HCT116 (cell line): ENCODE data around the gene ERCC4. TPM values are rescaled to one million over a fixed set of nuclear protein-coding genes. Genes with fewer than 3 reads are reported as not detected.

Experiments used
- ATAC-seq: fragments of 200-7000 bp; cut with Tn5 transposase; 2 replicates; pipeline ENCODE4 v1.9.1; 2020; ENCODE audit warnings: mild to moderate bottlenecking, moderate library complexity
- BruUV-seq: library from RNA; stranded (reverse); fragments of 400-500 nt; replicated peaks from 2 replicates; lab custom pipeline; 2021; lab: Mats Ljungman, UMichigan
- CTCF ChIA-PET: fragments of 300-600 bp; sonication (Branson Sonifier 250); formaldehyde crosslinking; loops from one replicate; lab custom pipeline; 2021; ENCODE audit warnings: antibody characterized with exemption; lab: Charles Lee
- POLR2A ChIA-PET: fragments of 300-600, 350-600 bp; sonication (Branson Sonifier 250); formaldehyde crosslinking; loops from one replicate; lab custom pipeline; 2021; ENCODE audit warnings: antibody characterized with exemption; lab: Charles Lee
- RAD21 ChIA-PET, 2 experiments: fragments of 300-600 bp; sonication (Branson Sonifier 250); formaldehyde crosslinking; loops; one replicate each; lab custom pipeline; 2023; ENCODE audit warnings: low total read pairs in 2 of 2; ENCODE audit not compliant: uncharacterized antibody in 2 of 2, unreplicated experiment in 2 of 2, low non-redundant PET in 1 of 2; lab: Charles Lee
- DNase-seq: peaks from one replicate; pipeline ENCODE4 v3.0.0-alpha.2; 2010; ENCODE audit warnings: low read depth, low spot score
- H2AFZ ChIP-seq: fragments of 200-600 bp; shearing (Covaris generic), sonication (generic); 2 replicates; pipeline ENCODE4 v1.6.1; 2017; ENCODE audit warnings: low read depth, mixed run types, mixed read lengths, antibody characterized with exemption, low read length; ENCODE audit not compliant: poor library complexity, severe bottlenecking
- H3K27ac ChIP-seq: 2 replicates; pipeline ENCODE4 v1.5.1; 2012; ENCODE audit warnings: low read depth, low read length
- H3K27me3 ChIP-seq: fragments of 200-600 bp; sonication (generic); 2 replicates; pipeline ENCODE4 v1.6.1; 2016; ENCODE audit warnings: mixed run types, low read length, mixed read lengths; ENCODE audit not compliant: insufficient read depth
- H3K36me3 ChIP-seq, 2 experiments: fragments of 200-500 bp in 1 of 2; fragments of 200-600 bp in 1 of 2; sonication (Bioruptor generic) in 1 of 2; sonication (generic) in 1 of 2; 2 replicates each; pipeline versions ENCODE4 v1.5.1 to v1.6.1; 2014 to 2016; ENCODE audit warnings: low read length in 2 of 2, inconsistent platforms in 1 of 2, mixed read lengths in 1 of 2, mixed run types in 1 of 2; ENCODE audit not compliant: insufficient read depth in 2 of 2, control insufficient read depth in 1 of 2
- H3K4me1 ChIP-seq, 2 experiments: fragments of 200-600 bp in 1 of 2; sonication (generic) in 1 of 2; 2 replicates each; pipeline versions ENCODE4 v1.5.1 to v1.6.1; 2012 to 2017; ENCODE audit warnings: low read length in 2 of 2, inconsistent platforms in 1 of 2, mild to moderate bottlenecking in 1 of 2, mixed read lengths in 1 of 2, mixed run types in 1 of 2, moderate library complexity in 1 of 2; ENCODE audit not compliant: insufficient read depth in 2 of 2, control insufficient read depth in 1 of 2
- H3K4me2 ChIP-seq: fragments of 200-600 bp; sonication (generic); 2 replicates; pipeline ENCODE4 v1.6.1; 2017; ENCODE audit warnings: mixed run types, low read length, mixed read lengths
- H3K4me3 ChIP-seq, 2 experiments: fragments of 200-600 bp in 1 of 2; sonication (generic) in 1 of 2; replicated peaks in 1 of 2; 2 replicates each; pipeline ENCODE4 v1.5.1; 2011 to 2016; ENCODE audit warnings: low read length in 2 of 2, control low read depth in 1 of 2, low read depth in 1 of 2, mild to moderate bottlenecking in 1 of 2, mixed read lengths in 1 of 2, mixed run types in 1 of 2
- H3K79me2 ChIP-seq: fragments of 200-600 bp; sonication (generic); 2 replicates; pipeline ENCODE4 v1.6.1; 2017; ENCODE audit warnings: mild to moderate bottlenecking, mixed run types, low read length, moderate library complexity, mixed read lengths; ENCODE audit not compliant: insufficient read depth
- H3K9ac ChIP-seq: fragments of 200-600 bp; sonication (generic); 2 replicates; pipeline ENCODE4 v1.6.1; 2016; ENCODE audit warnings: low read length, mixed read lengths
- H3K9me2 ChIP-seq: fragments of 200-600 bp; sonication (generic), shearing (Covaris generic); 2 replicates; pipeline ENCODE4 v1.6.1; 2017; ENCODE audit warnings: mixed run types, mild to moderate bottlenecking, moderate library complexity; ENCODE audit not compliant: insufficient read depth
- H3K9me3 ChIP-seq, 2 experiments: fragments of 200-500 bp in 1 of 2; fragments of 200-600 bp in 1 of 2; sonication (Bioruptor generic) in 1 of 2; sonication (generic) in 1 of 2; 2 replicates each; pipeline ENCODE4 v1.6.1; 2014 to 2017; ENCODE audit warnings: low read length in 2 of 2, mixed read lengths in 2 of 2, inconsistent platforms in 1 of 2, low read depth in 1 of 2, mild to moderate bottlenecking in 1 of 2, mixed run types in 1 of 2, moderate library complexity in 1 of 2; ENCODE audit not compliant: control insufficient read depth in 1 of 2, insufficient read depth in 1 of 2
- H4K20me1 ChIP-seq: fragments of 200-600 bp; sonication (generic), shearing (Covaris generic); 2 replicates; pipeline ENCODE4 v1.6.1; 2017; ENCODE audit warnings: mixed run types, mild to moderate bottlenecking, moderate library complexity; ENCODE audit not compliant: insufficient read depth
- CBX3 ChIP-seq: IDR thresholded peaks from 2 replicates; pipeline ENCODE4 v1.6.1; 2012; ENCODE audit warnings: low read depth
- EGR1 ChIP-seq: IDR thresholded peaks from 2 replicates; pipeline ENCODE4 v1.6.1; 2012; ENCODE audit warnings: low read depth
- ELF1 ChIP-seq: IDR thresholded peaks from 2 replicates; pipeline ENCODE4 v1.6.1; 2012; ENCODE audit warnings: low read depth, borderline replicate concordance
- EZH2phosphoT487 ChIP-seq: fragments of 200-600 bp; IDR thresholded peaks from 2 replicates; pipeline ENCODE4 v1.6.1; 2018; ENCODE audit warnings: antibody characterized with exemption, borderline replicate concordance
- FOSL1 ChIP-seq: IDR thresholded peaks from 2 replicates; pipeline ENCODE4 v1.6.1; 2012; ENCODE audit warnings: low read depth
- JUND ChIP-seq: IDR thresholded peaks from 2 replicates; pipeline ENCODE4 v1.6.1; 2012
- RAD21 ChIP-seq: IDR thresholded peaks from 2 replicates; pipeline ENCODE4 v1.6.1; 2012; ENCODE audit warnings: low read depth, mild to moderate bottlenecking
- SIN3A ChIP-seq: IDR thresholded peaks from 2 replicates; pipeline ENCODE4 v1.6.1; 2012; ENCODE audit warnings: low read depth
- TCF7L2 ChIP-seq: IDR thresholded peaks from 2 replicates; pipeline ENCODE4 v1.7.0; 2011; ENCODE audit warnings: borderline replicate concordance, inconsistent platforms; ENCODE audit not compliant: insufficient read depth, insufficient read length; ENCODE audit errors: extremely low read depth
- ZNF274 ChIP-seq: fragments of 200-500 bp; sonication (Bioruptor generic); IDR thresholded peaks from 2 replicates; pipeline ENCODE4 v1.6.1; 2014; ENCODE audit warnings: mild to moderate bottlenecking, low read depth, low read length, inconsistent platforms
- intact Hi-C: fragments of 100-400 bp; cut with micrococcal nuclease; formaldehyde crosslinking; loops from 2 replicates; pipeline ENCODE4 v1.10.0; 2022
- total RNA-seq: library from RNA; stranded (reverse); gene quantifications from one replicate; pipeline ENCODE4 v1.2.1, GENCODE V29; 2021; ENCODE audit not compliant: unreplicated experiment
- TF ChIP-seq, protein P1 (sequence below): IDR thresholded peaks from 2 replicates; pipeline ENCODE4 v1.6.1; 2011; ENCODE audit warnings: mild to moderate bottlenecking, low read length, moderate library complexity; ENCODE audit not compliant: insufficient replicate concordance; ENCODE audit errors: extremely low read depth
- TF ChIP-seq, protein P2 (sequence below), 3 experiments: fragments of 200-600 bp in 1 of 3; sonication (generic) in 1 of 3; IDR thresholded peaks in 2 of 3; conservative IDR thresholded peaks in 1 of 3; 2 replicates each; pipeline ENCODE4 v1.5.1; 2012 to 2017; ENCODE audit warnings: low read depth in 2 of 3, low read length in 2 of 3, antibody characterized with exemption in 1 of 3, borderline replicate concordance in 1 of 3, control low read depth in 1 of 3, mild to moderate bottlenecking in 1 of 3, mixed read lengths in 1 of 3, mixed run types in 1 of 3, moderate library complexity in 1 of 3; ENCODE audit not compliant: insufficient read depth in 1 of 3
- TF ChIP-seq, protein P3 (sequence below): IDR thresholded peaks from 2 replicates; pipeline ENCODE4 v1.6.1; 2012; ENCODE audit warnings: low read depth
- TF ChIP-seq, protein P4 (sequence below): IDR thresholded peaks from 2 replicates; pipeline ENCODE4 v1.6.1; 2012

Gene ERCC4
- total RNA-seq, 1 experiment from 2014 or later = 10.4 TPM

DNA sequence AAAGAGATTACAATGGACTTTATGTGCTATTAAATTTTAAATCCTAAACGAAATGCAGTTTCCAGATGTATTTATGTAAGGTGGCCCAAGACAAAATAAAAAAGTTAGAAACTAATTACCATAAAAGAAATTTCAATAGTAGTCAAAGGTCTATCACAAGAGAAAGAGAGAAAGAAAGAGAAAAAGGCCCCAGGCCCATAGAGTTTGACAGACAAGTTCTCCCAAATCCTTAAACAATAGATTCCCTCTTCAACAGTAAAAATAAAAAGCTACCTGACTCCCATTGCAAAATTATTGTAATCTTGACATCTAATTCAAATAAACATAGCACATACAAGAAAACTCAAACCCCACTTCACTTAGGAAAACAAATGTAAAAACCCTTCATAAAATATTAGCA, 8.6 kb upstream of the ERCC4 start:
- no peak overlapping the region for H3K4me3 ChIP-seq
- intact Hi-C loops = no loop called here
- no TSS peak for BruUV-seq
- H4K20me1 ChIP-seq = no peaks in the 10 kb centered on the region
- H2AFZ ChIP-seq = no peak overlapping the region
- H3K9me2 ChIP-seq = no peaks in the 10 kb centered on the region
- DNase-seq (no peak), ATAC-seq (no peak)
- H3K27me3 ChIP-seq = no peaks in the 10 kb centered on the region
- ChIA-PET RAD21 (no interaction called here), POLR2A (no interaction called here), CTCF (interaction anchor here (1.6 kb wide), 1 partner anchor 15 kb away, joined by 3 read pairs; no protein-coding TSS in a partner anchor)
- no peak overlapping the region for H3K9ac ChIP-seq
- H3K36me3 ChIP-seq = no peaks in the 10 kb centered on the region
- H3K79me2 ChIP-seq = no peaks in the 10 kb centered on the region
- H3K4me2 ChIP-seq = no peak overlapping the region
- H3K4me1 ChIP-seq = no peaks in the 10 kb centered on the region
- no peak overlapping the region for H3K27ac ChIP-seq
- TF ChIP-seq CBX3 = no peak
- TF ChIP-seq, protein P1, sequence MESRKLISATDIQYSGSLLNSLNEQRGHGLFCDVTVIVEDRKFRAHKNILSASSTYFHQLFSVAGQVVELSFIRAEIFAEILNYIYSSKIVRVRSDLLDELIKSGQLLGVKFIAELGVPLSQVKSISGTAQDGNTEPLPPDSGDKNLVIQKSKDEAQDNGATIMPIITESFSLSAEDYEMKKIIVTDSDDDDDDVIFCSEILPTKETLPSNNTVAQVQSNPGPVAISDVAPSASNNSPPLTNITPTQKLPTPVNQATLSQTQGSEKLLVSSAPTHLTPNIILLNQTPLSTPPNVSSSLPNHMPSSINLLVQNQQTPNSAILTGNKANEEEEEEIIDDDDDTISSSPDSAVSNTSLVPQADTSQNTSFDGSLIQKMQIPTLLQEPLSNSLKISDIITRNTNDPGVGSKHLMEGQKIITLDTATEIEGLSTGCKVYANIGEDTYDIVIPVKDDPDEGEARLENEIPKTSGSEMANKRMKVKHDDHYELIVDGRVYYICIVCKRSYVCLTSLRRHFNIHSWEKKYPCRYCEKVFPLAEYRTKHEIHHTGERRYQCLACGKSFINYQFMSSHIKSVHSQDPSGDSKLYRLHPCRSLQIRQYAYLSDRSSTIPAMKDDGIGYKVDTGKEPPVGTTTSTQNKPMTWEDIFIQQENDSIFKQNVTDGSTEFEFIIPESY = no peak
- no peak for TF ChIP-seq ELF1
- no peak for TF ChIP-seq SIN3A
- TF ChIP-seq RAD21 = no peak
- TF ChIP-seq EGR1 = no peak
- TF ChIP-seq ZNF274 = no peak
- no peak for TF ChIP-seq TCF7L2
- TF ChIP-seq, protein P2, sequence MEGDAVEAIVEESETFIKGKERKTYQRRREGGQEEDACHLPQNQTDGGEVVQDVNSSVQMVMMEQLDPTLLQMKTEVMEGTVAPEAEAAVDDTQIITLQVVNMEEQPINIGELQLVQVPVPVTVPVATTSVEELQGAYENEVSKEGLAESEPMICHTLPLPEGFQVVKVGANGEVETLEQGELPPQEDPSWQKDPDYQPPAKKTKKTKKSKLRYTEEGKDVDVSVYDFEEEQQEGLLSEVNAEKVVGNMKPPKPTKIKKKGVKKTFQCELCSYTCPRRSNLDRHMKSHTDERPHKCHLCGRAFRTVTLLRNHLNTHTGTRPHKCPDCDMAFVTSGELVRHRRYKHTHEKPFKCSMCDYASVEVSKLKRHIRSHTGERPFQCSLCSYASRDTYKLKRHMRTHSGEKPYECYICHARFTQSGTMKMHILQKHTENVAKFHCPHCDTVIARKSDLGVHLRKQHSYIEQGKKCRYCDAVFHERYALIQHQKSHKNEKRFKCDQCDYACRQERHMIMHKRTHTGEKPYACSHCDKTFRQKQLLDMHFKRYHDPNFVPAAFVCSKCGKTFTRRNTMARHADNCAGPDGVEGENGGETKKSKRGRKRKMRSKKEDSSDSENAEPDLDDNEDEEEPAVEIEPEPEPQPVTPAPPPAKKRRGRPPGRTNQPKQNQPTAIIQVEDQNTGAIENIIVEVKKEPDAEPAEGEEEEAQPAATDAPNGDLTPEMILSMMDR (IDR thresholded peaks at IDR 0.05 in 2 of 3, conservative IDR thresholded peaks at IDR 0.05 in 1 of 3; ENCODE audit: borderline replicate concordance in 1 of 3, insufficient read depth in 1 of 3, low read depth in 2 of 3, low read length in 2 of 3) = no peak
- TF ChIP-seq EZH2phosphoT487 = no peak
- TF ChIP-seq FOSL1 = no peak
- TF ChIP-seq, protein P3, sequence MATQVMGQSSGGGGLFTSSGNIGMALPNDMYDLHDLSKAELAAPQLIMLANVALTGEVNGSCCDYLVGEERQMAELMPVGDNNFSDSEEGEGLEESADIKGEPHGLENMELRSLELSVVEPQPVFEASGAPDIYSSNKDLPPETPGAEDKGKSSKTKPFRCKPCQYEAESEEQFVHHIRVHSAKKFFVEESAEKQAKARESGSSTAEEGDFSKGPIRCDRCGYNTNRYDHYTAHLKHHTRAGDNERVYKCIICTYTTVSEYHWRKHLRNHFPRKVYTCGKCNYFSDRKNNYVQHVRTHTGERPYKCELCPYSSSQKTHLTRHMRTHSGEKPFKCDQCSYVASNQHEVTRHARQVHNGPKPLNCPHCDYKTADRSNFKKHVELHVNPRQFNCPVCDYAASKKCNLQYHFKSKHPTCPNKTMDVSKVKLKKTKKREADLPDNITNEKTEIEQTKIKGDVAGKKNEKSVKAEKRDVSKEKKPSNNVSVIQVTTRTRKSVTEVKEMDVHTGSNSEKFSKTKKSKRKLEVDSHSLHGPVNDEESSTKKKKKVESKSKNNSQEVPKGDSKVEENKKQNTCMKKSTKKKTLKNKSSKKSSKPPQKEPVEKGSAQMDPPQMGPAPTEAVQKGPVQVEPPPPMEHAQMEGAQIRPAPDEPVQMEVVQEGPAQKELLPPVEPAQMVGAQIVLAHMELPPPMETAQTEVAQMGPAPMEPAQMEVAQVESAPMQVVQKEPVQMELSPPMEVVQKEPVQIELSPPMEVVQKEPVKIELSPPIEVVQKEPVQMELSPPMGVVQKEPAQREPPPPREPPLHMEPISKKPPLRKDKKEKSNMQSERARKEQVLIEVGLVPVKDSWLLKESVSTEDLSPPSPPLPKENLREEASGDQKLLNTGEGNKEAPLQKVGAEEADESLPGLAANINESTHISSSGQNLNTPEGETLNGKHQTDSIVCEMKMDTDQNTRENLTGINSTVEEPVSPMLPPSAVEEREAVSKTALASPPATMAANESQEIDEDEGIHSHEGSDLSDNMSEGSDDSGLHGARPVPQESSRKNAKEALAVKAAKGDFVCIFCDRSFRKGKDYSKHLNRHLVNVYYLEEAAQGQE = no peak
- no peak for TF ChIP-seq JUND
- TF ChIP-seq, protein P4, sequence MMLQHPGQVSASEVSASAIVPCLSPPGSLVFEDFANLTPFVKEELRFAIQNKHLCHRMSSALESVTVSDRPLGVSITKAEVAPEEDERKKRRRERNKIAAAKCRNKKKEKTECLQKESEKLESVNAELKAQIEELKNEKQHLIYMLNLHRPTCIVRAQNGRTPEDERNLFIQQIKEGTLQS = no peak
- 0 out of 4 replicates have a peak, but pooled peaks cover 0 to 4% of the 10 kb centered on the region in 2 experiments for H3K9me3 ChIP-seq
